Vagina (tissue), 2 donors: ENCODE data around the gene ARID1B. TPM values are rescaled to one million over a fixed set of nuclear protein-coding genes. Genes with fewer than 3 reads are reported as not detected.

Experiments
- DNase-seq, 2 donors: peaks; one replicate each; pipeline ENCODE4 v3.0.0-alpha.2; 2017; ENCODE audit errors: extremely low spot score in 2 of 2
- H3K27ac ChIP-seq: fragments of 200-600 bp; sonication (generic); one replicate; pipeline ENCODE4 v1.5.1; 2019
- H3K27me3 ChIP-seq: fragments of 200-600 bp; sonication (generic); one replicate; pipeline ENCODE4 v1.5.1; 2019
- H3K36me3 ChIP-seq, 2 donors: fragments of 200-600 bp; sonication (generic); one replicate each; pipeline ENCODE4 v1.5.1; 2017 to 2019
- H3K4me1 ChIP-seq: fragments of 200-600 bp; sonication (generic); one replicate; pipeline ENCODE4 v1.5.1; 2019
- H3K4me3 ChIP-seq, 2 donors: fragments of 200-600 bp; sonication (generic); 1 replicate in 1 of 2; 2 replicates in 1 of 2; pipeline ENCODE4 v1.5.1; 2016 to 2019
- H3K9me3 ChIP-seq: fragments of 200-600 bp; sonication (generic); one replicate; pipeline ENCODE4 v1.5.1; 2019
- CTCF ChIP-seq, 3 experiments: fragments of 450-650 bp in 2 of 3; fragments of 200-600 bp in 1 of 3; sonication (generic) in 1 of 3; IDR thresholded peaks; one replicate each; pipeline ENCODE4 v1.5.1; 2017 to 2019; ENCODE audit warnings: antibody characterized with exemption in 3 of 3, mild to moderate bottlenecking in 2 of 3, moderate library complexity in 2 of 3
- POLR2A ChIP-seq, 2 donors: fragments of 450-650 bp; IDR thresholded peaks; one replicate each; pipeline ENCODE4 v1.6.1; 2017; ENCODE audit warnings: antibody characterized with exemption in 2 of 2, mild to moderate bottlenecking in 2 of 2, moderate library complexity in 2 of 2
- POLR2AphosphoS5 ChIP-seq, 2 donors: sonication (generic); formaldehyde crosslinking; IDR thresholded peaks; one replicate each; pipeline ENCODE4 v1.9.0; 2017; ENCODE audit warnings: antibody characterized with exemption in 2 of 2, mild to moderate bottlenecking in 2 of 2, low read depth in 1 of 2; ENCODE audit not compliant: insufficient read depth in 1 of 2
- intact Hi-C: fragments of 100-400 bp; cut with DNase I; formaldehyde crosslinking; loops from one replicate; pipeline ENCODE4 v1.15.1; 2023
- total RNA-seq: library from RNA; depleted of rRNA; stranded (reverse); fragments of >200 nt; gene quantifications from one replicate; pipeline ENCODE4 v1.2.3, GENCODE V29; 2016

ARID1B gene
- total RNA-seq, 1 donor from 2014 or later = 141 TPM

GRCh38 chr6:156865019-156865629 lies 87.9 kb downstream of the ARID1B start:
- H3K4me1 ChIP-seq = peaks cover 83% of the 10 kb centered on the region
- H3K27me3 ChIP-seq = no peaks in the 10 kb centered on the region
- TF ChIP-seq POLR2A (IDR thresholded peaks at IDR 0.05) (no peak), POLR2AphosphoS5 (IDR thresholded peaks at IDR 0.05; ENCODE audit: insufficient read depth in 1 of 2, low read depth in 1 of 2) (no peak), CTCF (IDR thresholded peaks at IDR 0.05) (no peak)
- no peak overlapping the region for H3K4me3 ChIP-seq
- DNase-seq = no peak
- no peak overlapping the region for H3K27ac ChIP-seq
- no peaks in the 10 kb centered on the region for H3K36me3 ChIP-seq
- H3K9me3 ChIP-seq = no peaks in the 10 kb centered on the region
- intact Hi-C loops = no loop called here

GRCh38 chr6:156866220-156867015 lies 89.2 kb downstream of the ARID1B start:
- H3K4me1 ChIP-seq = peaks cover 91% of the 10 kb centered on the region
- no peaks in the 10 kb centered on the region for H3K9me3 ChIP-seq
- DNase-seq = no peak
- H3K27ac ChIP-seq = peak overlapping the region; percentile 10
- H3K36me3 ChIP-seq = no peaks in the 10 kb centered on the region
- intact Hi-C loops = no loop called here
- no peaks in the 10 kb centered on the region for H3K27me3 ChIP-seq
- TF ChIP-seq CTCF (IDR thresholded peaks at IDR 0.05) = no peak
- TF ChIP-seq POLR2AphosphoS5 (IDR thresholded peaks at IDR 0.05; ENCODE audit: insufficient read depth in 1 of 2, low read depth in 1 of 2) = no peak
- TF ChIP-seq POLR2A (IDR thresholded peaks at IDR 0.05) = no peak
- no peak overlapping the region for H3K4me3 ChIP-seq

GRCh38 chr6:156867121-156867520 lies 89.9 kb downstream of the ARID1B start:
- Histone ChIP-seq H3K4me3 (no peak overlapping the region), H3K36me3 (no peaks in the 10 kb centered on the region), H3K4me1 (peaks cover 91% of the 10 kb centered on the region), H3K27ac (peak overlapping the region; percentile 10), H3K27me3 (no peaks in the 10 kb centered on the region), H3K9me3 (no peaks in the 10 kb centered on the region)
- intact Hi-C loops = no loop called here
- no peak for DNase-seq
- TF ChIP-seq CTCF (IDR thresholded peaks at IDR 0.05) (no peak), POLR2A (IDR thresholded peaks at IDR 0.05) (no peak), POLR2AphosphoS5 (IDR thresholded peaks at IDR 0.05; ENCODE audit: insufficient read depth in 1 of 2, low read depth in 1 of 2) (no peak)

GRCh38 chr6:156868385-156868784 lies 91.2 kb downstream of the ARID1B start:
- Histone ChIP-seq H3K9me3 (no peaks in the 10 kb centered on the region), H3K4me1 (peaks cover 86% of the 10 kb centered on the region), H3K4me3 (no peak overlapping the region), H3K27me3 (no peaks in the 10 kb centered on the region), H3K36me3 (no peaks in the 10 kb centered on the region), H3K27ac (no peak overlapping the region)
- DNase-seq = no peak
- intact Hi-C loops = no loop called here
- no peak for TF ChIP-seq POLR2AphosphoS5 (IDR thresholded peaks at IDR 0.05; ENCODE audit: insufficient read depth in 1 of 2, low read depth in 1 of 2)
- TF ChIP-seq POLR2A (IDR thresholded peaks at IDR 0.05) = no peak
- TF ChIP-seq CTCF (IDR thresholded peaks at IDR 0.05) = no peak

- no peak for TF ChIP-seq POLR2AphosphoS5 (IDR thresholded peaks at IDR 0.05; ENCODE audit: insufficient read depth in 1 of 2, low read depth in 1 of 2)
- no peak for TF ChIP-seq CTCF (IDR thresholded peaks at IDR 0.05)
- TF ChIP-seq POLR2A (IDR thresholded peaks at IDR 0.05) = no peak
- H3K36me3 ChIP-seq = no peaks in the 10 kb centered on the region
- no peak for DNase-seq
- no peak overlapping the region for H3K4me3 ChIP-seq
- H3K27ac ChIP-seq = no peak overlapping the region
- peaks cover 75% of the 10 kb centered on the region for H3K4me1 ChIP-seq
- no peaks in the 10 kb centered on the region for H3K9me3 ChIP-seq
- no peaks in the 10 kb centered on the region for H3K27me3 ChIP-seq
- intact Hi-C loops = no loop called here
Measured at GRCh38 chr6:156869980-156870398, 92.8 kb downstream of the ARID1B start.
